ENCODE results near the gene JMJD1C.
"Not testable (repeated sequence)": the region's sequence is repeated elsewhere in the genome, so short reads cannot be mapped to it uniquely, and the experiment has no call there.

Gene JMJD1C

DNA sequence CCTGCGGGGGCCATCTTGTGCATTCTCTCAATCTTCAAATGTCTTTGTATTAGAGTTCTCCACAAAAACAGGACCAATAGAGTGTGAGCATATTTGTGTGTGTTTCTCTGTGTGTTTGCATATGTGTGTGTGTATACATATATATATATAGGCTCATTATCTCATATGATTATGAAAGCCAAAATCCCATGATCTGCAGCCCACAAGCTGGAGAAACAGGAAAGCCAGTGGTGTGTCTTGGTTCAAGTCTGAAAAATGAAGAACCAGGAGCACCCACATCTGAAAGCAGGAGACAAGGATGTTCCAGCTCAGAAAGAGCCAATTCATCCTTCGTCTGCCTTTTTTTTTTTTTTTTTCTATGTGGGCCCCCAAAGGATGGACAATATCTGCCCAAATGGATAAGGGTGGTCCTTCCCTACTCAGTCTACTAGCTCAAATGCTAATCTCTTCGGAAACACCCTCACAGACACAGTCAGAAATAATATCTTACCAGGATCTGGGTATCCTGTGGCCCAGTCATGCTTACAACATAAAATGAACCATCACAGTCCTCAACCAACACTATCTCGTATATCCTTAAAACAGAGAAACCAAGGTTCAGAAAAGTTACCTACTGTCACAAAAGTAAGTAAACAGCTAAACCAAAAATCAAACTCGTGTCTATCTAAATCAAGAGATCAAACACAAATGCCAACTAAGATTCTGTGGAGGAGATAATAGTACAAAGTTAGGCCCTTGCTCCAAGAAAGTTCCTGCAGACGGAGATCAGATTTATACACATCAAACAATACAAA is 141.9 kb downstream of the JMJD1C start:
- Mint-ChIP-seq H3K4me1 (peaks cover 5 to 9% of the 10 kb centered on the region in 2 donors), H3K36me3 (peaks cover 9 to 14% of the 10 kb centered on the region in 2 donors), H3K4me3 (no peak overlapping the region), H3K27ac (no peak overlapping the region), H3K27me3 (no peaks in the 10 kb centered on the region), H3K9me3 (no peaks in the 10 kb centered on the region)
- ATAC-seq (replicated peaks) (no peak), DNase-seq (no peak)

DNA sequence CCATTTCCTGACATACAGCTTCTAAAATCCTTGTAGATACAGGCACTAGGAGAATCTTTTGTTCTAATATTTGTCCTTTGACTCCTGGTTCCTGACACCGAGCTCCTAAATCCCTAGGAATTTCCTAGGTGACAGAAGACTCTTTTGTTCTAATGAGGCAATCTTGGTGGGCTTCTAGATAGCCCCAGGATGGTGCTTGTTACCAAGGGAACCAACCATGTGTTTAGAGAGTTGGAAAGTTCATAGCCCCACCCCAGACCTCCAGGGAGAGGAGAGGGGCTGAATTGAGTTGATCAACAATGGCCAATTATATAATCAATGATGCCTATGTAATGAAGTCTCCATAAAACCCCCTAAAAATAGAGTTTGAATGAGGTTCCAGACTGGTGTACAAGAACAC is 145.1 kb downstream of the JMJD1C start:
- Mint-ChIP-seq H3K9me3 (no peaks in the 10 kb centered on the region), H3K27me3 (no peaks in the 10 kb centered on the region), H3K4me1 (peaks cover 5 to 9% of the 10 kb centered on the region in 2 donors), H3K36me3 (peaks cover 10 to 14% of the 10 kb centered on the region in 2 donors), H3K4me3 (no peak overlapping the region), H3K27ac (no peak overlapping the region)
- no peak for ATAC-seq (replicated peaks)
- no peak for DNase-seq

DNA sequence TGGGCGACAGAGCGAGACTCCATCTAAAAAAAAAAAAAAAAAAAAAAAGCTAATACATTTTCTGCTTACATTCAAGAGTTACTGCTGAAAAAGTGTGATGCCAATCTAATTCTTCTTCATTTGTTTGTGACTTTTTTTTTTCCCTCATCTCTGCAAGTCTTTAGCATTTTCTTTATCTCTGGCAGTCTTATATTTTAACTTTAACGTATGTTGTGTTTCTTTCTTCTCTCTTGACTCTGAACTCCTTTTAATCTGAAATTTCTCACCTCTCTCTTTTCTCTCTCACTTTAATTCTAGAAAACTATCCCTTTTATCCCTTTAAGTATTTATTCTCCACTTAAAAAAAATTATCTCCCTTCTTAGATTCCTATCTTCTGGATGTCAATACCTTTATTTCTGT is 146.5 kb downstream of the JMJD1C start:
- H3K27me3 Mint-ChIP-seq, result no peaks in the 10 kb centered on the region
- peaks cover 10 to 18% of the 10 kb centered on the region in 2 donors for H3K36me3 Mint-ChIP-seq
- no peak overlapping the region for H3K27ac Mint-ChIP-seq
- H3K4me1 Mint-ChIP-seq, result peaks cover 5 to 6% of the 10 kb centered on the region in 2 donors
- no peaks in the 10 kb centered on the region for H3K9me3 Mint-ChIP-seq
- ATAC-seq (replicated peaks), result no peak
- no peak overlapping the region for H3K4me3 Mint-ChIP-seq
- no peak for DNase-seq

DNA sequence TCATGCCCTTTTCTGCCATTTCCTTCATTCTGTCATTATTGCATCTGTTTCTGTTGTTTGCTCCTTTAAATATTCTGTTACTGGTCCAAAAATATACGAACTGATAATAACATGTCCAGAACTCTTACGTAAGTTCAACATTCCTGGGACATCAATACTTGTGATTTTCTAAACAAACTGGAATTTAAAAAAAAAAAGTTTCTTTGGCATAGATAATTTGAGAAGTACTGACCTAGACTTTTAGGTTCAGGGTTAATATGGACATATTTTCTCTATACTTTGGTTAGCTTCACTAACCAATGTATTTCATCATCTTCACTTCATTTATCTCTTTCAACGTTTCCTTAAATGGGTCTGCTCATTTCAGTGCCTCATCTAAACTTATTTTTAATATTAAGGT is 147.3 kb downstream of the JMJD1C start:
- H3K4me3 Mint-ChIP-seq, result no peak overlapping the region
- H3K27ac Mint-ChIP-seq, result no peak overlapping the region
- peaks cover 15 to 20% of the 10 kb centered on the region in 2 donors for H3K36me3 Mint-ChIP-seq
- no peak for ATAC-seq (replicated peaks)
- peaks cover 0 to 1% of the 10 kb centered on the region in 2 donors for H3K9me3 Mint-ChIP-seq
- H3K4me1 Mint-ChIP-seq, result peaks cover 5% of the 10 kb centered on the region in 2 donors
- DNase-seq, result no peak
- H3K27me3 Mint-ChIP-seq, result no peaks in the 10 kb centered on the region

DNA sequence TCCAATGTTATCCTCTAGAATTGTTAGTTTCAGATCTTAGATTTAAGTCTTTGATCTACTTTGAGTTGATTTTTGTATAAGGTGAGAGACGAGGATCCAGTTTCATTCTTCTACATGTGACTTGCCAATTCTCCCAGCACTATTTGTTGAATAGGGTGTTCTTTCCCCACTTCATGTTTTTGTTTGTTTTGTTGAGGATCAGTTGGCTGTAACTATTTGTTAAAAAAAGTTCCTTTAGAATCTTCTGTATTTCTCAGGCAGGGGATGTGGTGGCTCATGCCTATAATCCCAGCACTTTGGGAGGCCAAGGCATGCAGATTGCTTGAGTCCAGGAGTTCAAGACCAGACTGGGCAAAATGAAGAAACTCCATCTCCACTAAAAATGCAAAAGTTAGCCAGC is 151.8 kb downstream of the JMJD1C start:
- Mint-ChIP-seq H3K9me3 (peaks cover 0 to 5% of the 10 kb centered on the region in 2 donors), H3K4me1 (peaks cover 2% of the 10 kb centered on the region in 2 donors), H3K36me3 (peaks cover 8 to 10% of the 10 kb centered on the region in 2 donors), H3K4me3 (no peak overlapping the region), H3K27ac (no peak overlapping the region), H3K27me3 (no peaks in the 10 kb centered on the region)
- no peak for ATAC-seq (replicated peaks)
- no peak for DNase-seq

DNA sequence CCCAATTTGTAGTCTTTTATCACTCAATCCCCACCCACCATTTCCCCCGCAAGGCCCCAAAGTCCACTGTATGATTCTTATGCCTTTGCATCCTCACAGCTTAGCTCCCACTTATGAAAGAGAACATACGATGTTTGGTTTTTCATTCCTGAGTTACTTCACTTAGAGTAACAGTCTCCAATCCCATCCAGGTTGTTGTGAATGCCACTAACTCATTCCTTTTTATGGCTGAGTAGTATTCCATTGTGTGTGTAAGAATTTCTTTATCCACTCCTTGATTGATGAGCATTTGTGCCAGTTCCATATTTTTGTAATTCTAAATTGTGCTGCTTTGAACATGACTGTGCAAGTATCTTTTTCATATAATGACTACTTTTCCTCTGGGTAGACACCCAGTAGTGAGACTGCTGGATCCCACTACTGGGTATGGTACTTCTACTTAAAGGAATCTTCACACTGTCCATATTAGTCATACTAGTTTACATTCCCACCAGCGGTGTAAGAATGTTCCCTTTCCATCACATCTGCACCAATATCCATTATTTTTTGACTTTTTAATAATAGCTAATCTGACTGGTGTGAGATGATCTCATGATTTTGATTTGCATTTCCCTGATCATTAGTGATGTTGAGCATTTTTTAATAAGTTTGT is 152.6 kb downstream of the JMJD1C start:
- Mint-ChIP-seq H3K4me3 (no peak overlapping the region), H3K9me3 (peaks cover 0 to 5% of the 10 kb centered on the region in 2 donors), H3K27ac (no peak overlapping the region), H3K27me3 (no peaks in the 10 kb centered on the region), H3K4me1 (peaks cover 7 to 10% of the 10 kb centered on the region in 2 donors), H3K36me3 (peaks cover 10 to 16% of the 10 kb centered on the region in 2 donors)
- DNase-seq (no peak), ATAC-seq (replicated peaks) (no peak)

DNA sequence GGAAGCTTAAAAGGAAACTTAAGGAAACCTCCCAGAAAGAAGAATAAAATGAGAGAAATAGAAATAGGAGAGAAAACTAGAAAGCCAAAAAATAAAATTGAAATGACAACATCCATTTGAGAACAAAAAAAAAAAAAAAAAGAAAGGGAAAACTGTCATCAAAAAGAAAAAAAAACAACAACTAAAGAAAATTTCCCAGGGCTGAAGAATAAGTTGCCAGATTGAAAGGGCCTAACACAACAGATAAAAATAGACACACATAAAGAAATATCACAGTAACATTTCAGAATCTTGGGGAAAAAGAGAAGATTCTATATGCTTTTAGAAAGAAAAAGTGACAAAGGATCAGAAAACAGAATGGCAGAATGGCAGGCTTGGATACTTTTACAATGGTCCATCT is 157.1 kb downstream of the JMJD1C start:
- Mint-ChIP-seq H3K4me3 (no peak overlapping the region), H3K27ac (no peak overlapping the region), H3K4me1 (peaks cover 7 to 16% of the 10 kb centered on the region in 2 donors), H3K27me3 (no peaks in the 10 kb centered on the region), H3K36me3 (peaks cover 10 to 20% of the 10 kb centered on the region in 2 donors), H3K9me3 (peaks cover 0 to 5% of the 10 kb centered on the region in 2 donors)
- DNase-seq (no peak), ATAC-seq (replicated peaks) (no peak)

DNA sequence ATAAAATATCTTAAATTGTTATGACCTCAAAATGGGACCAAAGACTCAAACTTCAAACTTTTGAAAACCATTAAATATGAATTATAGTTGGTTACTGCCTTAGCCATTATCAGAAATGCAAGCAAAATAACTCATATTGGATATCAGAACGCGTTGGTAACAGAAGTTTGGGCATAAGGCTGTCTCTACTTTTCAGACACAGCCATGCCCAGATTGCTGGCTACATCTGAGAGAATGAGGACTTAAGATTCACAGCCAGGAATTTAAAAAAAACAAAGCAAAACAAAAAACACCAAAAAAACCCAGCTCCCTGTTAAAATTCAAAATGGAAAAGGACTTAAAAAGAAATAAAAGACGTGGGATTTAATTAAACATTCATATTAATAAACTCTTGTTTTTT is 161.6 kb downstream of the JMJD1C start:
- Mint-ChIP-seq H3K9me3 (no peaks in the 10 kb centered on the region), H3K36me3 (peaks cover 10 to 24% of the 10 kb centered on the region in 2 donors), H3K27me3 (no peaks in the 10 kb centered on the region), H3K4me1 (peaks cover 13 to 31% of the 10 kb centered on the region in 2 donors), H3K4me3 (no peak overlapping the region), H3K27ac (no peak overlapping the region)
- DNase-seq (no peak), ATAC-seq (replicated peaks) (no peak)

DNA sequence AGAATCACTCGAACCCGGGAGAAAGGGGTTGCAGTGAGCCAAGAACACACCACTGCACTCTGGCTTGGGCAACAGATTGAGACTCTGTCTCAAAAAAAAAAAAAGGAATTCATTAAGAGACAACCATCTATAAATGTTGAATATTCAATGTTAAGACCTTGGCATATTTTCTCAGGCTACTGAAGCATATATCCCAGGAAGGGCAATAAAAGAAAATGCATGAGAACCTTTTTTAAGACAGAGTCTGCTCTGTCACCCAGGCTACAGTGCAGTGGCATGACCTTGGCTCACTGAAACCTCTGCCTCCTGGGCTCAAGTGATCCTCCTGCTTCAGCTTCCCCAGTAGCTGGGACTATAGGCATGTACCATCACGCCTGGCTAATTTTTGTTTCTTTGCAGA is 165.0 kb downstream of the JMJD1C start:
- H3K4me3 Mint-ChIP-seq, result no peak overlapping the region
- no peak overlapping the region for H3K27ac Mint-ChIP-seq
- ATAC-seq (replicated peaks) (no peak), DNase-seq (no peak)
- H3K27me3 Mint-ChIP-seq, result no peaks in the 10 kb centered on the region
- H3K36me3 Mint-ChIP-seq, result peaks cover 7 to 19% of the 10 kb centered on the region in 2 donors
- peaks cover 5 to 21% of the 10 kb centered on the region in 2 donors for H3K4me1 Mint-ChIP-seq
- H3K9me3 Mint-ChIP-seq, result no peaks in the 10 kb centered on the region

DNA sequence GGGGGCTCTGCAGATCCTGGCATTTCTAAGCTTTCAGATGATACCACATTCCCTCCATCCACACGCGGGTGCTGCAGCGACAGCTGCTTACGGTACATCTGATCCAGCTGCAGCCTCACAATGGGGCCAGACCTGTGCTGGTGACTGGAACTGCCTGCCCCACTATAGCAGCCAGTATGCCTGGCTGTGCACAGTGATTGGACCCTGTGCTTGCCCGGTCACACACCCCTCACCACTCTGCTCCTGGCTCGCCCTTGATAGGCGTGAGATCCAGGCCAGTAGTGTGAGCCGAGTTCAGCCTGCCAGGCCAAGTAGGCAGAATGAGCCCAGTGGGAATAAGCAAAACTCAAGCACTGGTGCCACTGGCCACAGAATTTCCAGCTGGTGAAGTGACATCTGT is 167.8 kb downstream of the JMJD1C start:
- DNase-seq (no peak), ATAC-seq (replicated peaks) (no peak)
- Mint-ChIP-seq H3K4me3 (no peak overlapping the region), H3K27me3 (no peaks in the 10 kb centered on the region), H3K36me3 (peaks cover 2 to 8% of the 10 kb centered on the region in 2 donors), H3K4me1 (peaks cover 5 to 22% of the 10 kb centered on the region in 2 donors), H3K27ac (no peak overlapping the region), H3K9me3 (no peaks in the 10 kb centered on the region)

DNA sequence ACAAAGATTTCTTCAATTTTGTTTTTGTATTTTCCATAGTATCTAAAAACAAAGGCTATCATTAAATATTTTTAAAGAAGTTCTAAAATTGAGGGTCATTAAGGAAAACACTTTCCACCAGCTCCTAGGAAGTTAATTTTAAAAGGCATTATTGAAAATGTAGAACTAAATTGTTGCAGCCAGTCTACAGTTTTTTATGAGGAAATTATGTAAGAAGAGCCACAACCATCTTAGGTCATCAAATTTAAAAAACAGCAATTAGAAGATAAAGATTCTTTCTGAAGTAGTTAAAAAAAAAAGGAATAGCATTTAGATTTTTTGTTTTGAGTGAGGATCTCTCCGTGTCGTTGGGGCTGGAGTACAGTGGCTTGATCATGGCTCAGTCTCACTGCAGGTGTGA is 171.0 kb downstream of the JMJD1C start:
- H3K36me3 Mint-ChIP-seq, result peaks cover 2 to 7% of the 10 kb centered on the region in 2 donors
- H3K9me3 Mint-ChIP-seq, result no peaks in the 10 kb centered on the region
- H3K27me3 Mint-ChIP-seq, result no peaks in the 10 kb centered on the region
- ATAC-seq (replicated peaks) (no peak), DNase-seq (no peak)
- no peak overlapping the region for H3K4me3 Mint-ChIP-seq
- no peak overlapping the region for H3K27ac Mint-ChIP-seq
- H3K4me1 Mint-ChIP-seq, result peaks cover 0 to 7% of the 10 kb centered on the region in 2 donors

DNA sequence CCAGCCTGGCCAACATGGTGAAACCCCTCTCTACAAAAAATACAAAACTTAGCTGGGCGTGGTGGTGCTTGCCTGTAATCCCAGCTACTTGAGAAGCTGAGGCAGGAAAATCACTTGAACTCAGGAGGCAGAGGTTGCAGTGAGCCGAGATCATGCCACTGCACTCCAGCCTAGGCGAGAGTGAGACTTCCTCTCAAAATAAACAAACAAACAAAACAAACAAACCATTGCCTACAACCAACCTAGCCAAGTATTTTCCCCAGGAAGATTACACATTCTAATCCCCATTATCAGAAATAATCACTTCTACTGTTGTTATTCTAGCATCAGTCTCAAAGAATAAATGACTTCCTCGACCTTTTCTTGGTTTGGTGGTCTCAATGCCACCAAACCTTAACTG is 172.9 kb downstream of the JMJD1C start:
- H3K4me1 Mint-ChIP-seq; H3K9me3 Mint-ChIP-seq; H3K36me3 Mint-ChIP-seq; H3K4me3 Mint-ChIP-seq; H3K27me3 Mint-ChIP-seq; DNase-seq; ATAC-seq (replicated peaks): not testable (repeated sequence)
- H3K27ac Mint-ChIP-seq, result peak overlapping the region; percentile 44

DNA sequence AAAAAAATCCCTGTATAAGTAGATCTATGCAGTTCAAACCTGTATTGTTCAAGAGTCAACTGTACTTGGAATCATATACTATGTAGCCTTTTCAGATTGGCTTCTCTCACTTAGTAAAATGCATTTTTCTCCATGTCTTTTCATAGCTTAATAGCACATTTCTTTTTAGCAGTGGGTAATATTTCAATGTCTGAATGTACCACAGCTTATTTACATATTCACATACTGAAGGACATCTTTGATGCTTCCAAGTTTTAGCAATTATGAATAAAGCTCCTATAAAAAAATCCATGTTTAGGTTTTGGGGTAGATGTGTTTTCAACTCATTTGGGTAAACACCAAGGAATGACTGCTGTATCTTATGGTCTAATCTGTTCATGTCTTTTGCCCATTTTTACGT is 177.6 kb downstream of the JMJD1C start:
- DNase-seq, result no peak
- peaks cover 0 to 3% of the 10 kb centered on the region in 2 donors for H3K9me3 Mint-ChIP-seq
- H3K36me3 Mint-ChIP-seq, result peaks cover 0 to 8% of the 10 kb centered on the region in 2 donors
- H3K27me3 Mint-ChIP-seq, result no peaks in the 10 kb centered on the region
- H3K4me3 Mint-ChIP-seq, result no peak overlapping the region
- H3K27ac Mint-ChIP-seq, result no peak overlapping the region
- ATAC-seq (replicated peaks), result no peak
- peaks cover 16 to 39% of the 10 kb centered on the region in 2 donors for H3K4me1 Mint-ChIP-seq

DNA sequence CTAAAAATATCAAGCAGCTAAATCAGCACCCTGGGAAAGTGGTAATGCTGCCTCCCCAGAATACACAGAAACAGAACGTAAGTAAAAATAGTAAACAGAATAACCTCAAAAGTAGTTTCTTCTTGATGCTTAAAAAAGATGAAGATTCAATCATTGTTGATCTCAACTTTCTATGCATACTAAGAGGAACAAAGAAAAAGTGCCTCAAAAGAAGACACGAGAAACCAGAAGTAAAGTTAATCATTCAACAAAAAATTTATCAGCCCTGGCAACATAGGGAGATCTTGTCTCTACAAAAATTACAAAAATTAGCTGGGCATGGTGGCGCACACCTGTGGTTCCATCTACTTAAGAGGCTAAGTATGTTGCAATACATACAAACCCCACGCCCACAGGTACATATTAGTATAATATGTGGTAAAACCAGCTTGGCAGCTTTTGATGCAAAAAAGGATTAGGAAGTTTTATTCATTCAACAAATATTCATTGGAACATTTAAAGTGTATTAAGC is 179.0 kb downstream of the JMJD1C start:
- ATAC-seq (replicated peaks) (peak; percentile 84 to 86), DNase-seq (no peak)
- H3K27ac Mint-ChIP-seq, result peak overlapping the region; percentile 81
- H3K27me3 Mint-ChIP-seq, result no peaks in the 10 kb centered on the region
- peak overlapping the region in 1 of 2 donors; percentile 34 for H3K4me3 Mint-ChIP-seq
- peaks cover 16 to 45% of the 10 kb centered on the region in 2 donors for H3K4me1 Mint-ChIP-seq
- peaks cover 0 to 3% of the 10 kb centered on the region in 2 donors for H3K9me3 Mint-ChIP-seq
- H3K36me3 Mint-ChIP-seq, result peaks cover 0 to 7% of the 10 kb centered on the region in 2 donors

DNA sequence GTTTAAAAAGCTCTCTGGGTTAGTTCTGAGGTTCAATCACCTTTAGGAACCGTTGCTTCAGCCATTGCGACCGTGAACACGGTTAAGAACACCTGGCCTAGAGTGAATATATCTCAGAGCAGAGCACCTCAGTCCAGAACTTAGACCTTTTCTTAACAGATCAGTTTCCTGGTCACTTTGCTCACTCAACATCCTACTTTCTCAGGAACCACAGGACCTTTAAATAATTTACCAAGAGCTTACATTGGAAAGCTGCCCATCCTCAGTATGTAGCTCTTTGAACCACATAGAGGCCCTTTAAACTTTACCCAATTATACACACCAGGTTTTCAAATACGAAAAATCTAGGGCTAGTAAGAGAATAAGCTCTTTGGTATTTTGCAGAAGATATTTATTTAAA is 179.4 kb downstream of the JMJD1C start:
- peaks cover 0 to 3% of the 10 kb centered on the region in 2 donors for H3K9me3 Mint-ChIP-seq
- peak; percentile 56 to 61 for ATAC-seq (replicated peaks)
- no peaks in the 10 kb centered on the region for H3K27me3 Mint-ChIP-seq
- H3K4me3 Mint-ChIP-seq, result peak overlapping the region in 1 of 2 donors; percentile 34
- peak overlapping the region; percentile 81 for H3K27ac Mint-ChIP-seq
- H3K4me1 Mint-ChIP-seq, result peaks cover 16 to 45% of the 10 kb centered on the region in 2 donors
- peaks cover 0 to 5% of the 10 kb centered on the region in 2 donors for H3K36me3 Mint-ChIP-seq
- DNase-seq, result no peak

All from stimulated activated naive B cell treated with anti-CD40 and anti-IgM and Interleukin-4, amounts not matched to agents 10 μg/mL and 1 μg/mL and 100 μg/mL, for 72 hours (primary cell).